HL-60/S4 treated with retinoic acid at 250 ng/mL for 4 days and 3 days (cell line): Measurements from ENCODE around the gene MOV10.

Experiments used
- in situ Hi-C: fragments of 300-500 bp; cut with MboI; formaldehyde crosslinking; loops from 2 replicates; pipeline ENCODE4 v1.7.0; 2022; ENCODE audit warnings: low sequenced_read_pairs

Gene MOV10

GRCh38 chr1:112712191-112712590 is 37.7 kb downstream of the MOV10 start:
- in situ Hi-C loops: loop anchor here (25.0 kb wide), 2 partner anchors 325 kb away; partner anchors contain the start of gene CTTNBP2NL

- in situ Hi-C loops: loop anchor here (25.0 kb wide), 2 partner anchors 325 kb away; partner anchors contain the start of gene CTTNBP2NL
Measured at GRCh38 chr1:112712701-112713128, 38.3 kb downstream of the MOV10 start.

GRCh38 chr1:112713466-112714312 is 39.2 kb downstream of the MOV10 start:
- in situ Hi-C loops: loop anchor here (25.0 kb wide), 2 partner anchors 324 to 326 kb away; partner anchors contain the start of gene CTTNBP2NL

GRCh38 chr1:112714313-112715263 is 40.1 kb downstream of the MOV10 start:
- in situ Hi-C loops: loop anchor here (25.0 kb wide), 2 partner anchors 323 to 327 kb away; partner anchors contain the start of gene CTTNBP2NL

- in situ Hi-C loops: loop anchor here (25.0 kb wide), 2 partner anchors 322 to 328 kb away; partner anchors contain the start of gene CTTNBP2NL
Measured at GRCh38 chr1:112715264-112716053, 41.0 kb downstream of the MOV10 start, which contains the start of gene PPM1J. PPM1J (minus strand) TSS chr1:112715332; CDS start chr1:112715301, 31 bp downstream.

GRCh38 chr1:112716133-112716720 is 41.8 kb downstream of the MOV10 start:
- in situ Hi-C loops: loop anchor here (25.0 kb wide), 2 partner anchors 321 to 329 kb away; partner anchors contain the start of gene CTTNBP2NL

- in situ Hi-C loops: loop anchor here (25.0 kb wide), 2 partner anchors 320 to 330 kb away; partner anchors contain the start of gene CTTNBP2NL
Measured at GRCh38 chr1:112717263-112717873, 42.9 kb downstream of the MOV10 start.

- in situ Hi-C loops: loop anchor here (25.0 kb wide), 2 partner anchors 318 to 332 kb away; partner anchors contain the start of gene CTTNBP2NL
Measured at GRCh38 chr1:112718691-112719418, 44.4 kb downstream of the MOV10 start.

GRCh38 chr1:112719706-112720105 is 45.2 kb downstream of the MOV10 start:
- in situ Hi-C loops: loop anchor here (25.0 kb wide), 2 partner anchors 318 to 332 kb away; partner anchors contain the start of gene CTTNBP2NL

- in situ Hi-C loops: loop anchor here (25.0 kb wide), 2 partner anchors 317 to 333 kb away; partner anchors contain the start of gene CTTNBP2NL
Measured at GRCh38 chr1:112720800-112721199, 46.3 kb downstream of the MOV10 start.

- in situ Hi-C loops: loop anchor here (25.0 kb wide), 2 partner anchors 316 to 334 kb away; partner anchors contain the start of gene CTTNBP2NL
Measured at GRCh38 chr1:112721294-112721693, 46.8 kb downstream of the MOV10 start.

- in situ Hi-C loops: loop anchor here (25.0 kb wide), 2 partner anchors 315 to 335 kb away; partner anchors contain the start of gene CTTNBP2NL
Measured at GRCh38 chr1:112721966-112722524, 47.6 kb downstream of the MOV10 start.

- in situ Hi-C loops: loop anchor here (25.0 kb wide), 2 partner anchors 314 to 336 kb away; partner anchors contain the start of gene CTTNBP2NL
Measured at GRCh38 chr1:112722601-112723510, 48.4 kb downstream of the MOV10 start.

- in situ Hi-C loops: loop anchor here (25.0 kb wide), 2 partner anchors 314 to 336 kb away; partner anchors contain the start of gene CTTNBP2NL
Measured at GRCh38 chr1:112723511-112723839, 49.0 kb downstream of the MOV10 start.

- in situ Hi-C loops: loop anchor here (25.0 kb wide), 2 partner anchors 313 to 337 kb away; partner anchors contain the start of gene CTTNBP2NL
Measured at GRCh38 chr1:112724240-112724639, 49.8 kb downstream of the MOV10 start.

- in situ Hi-C loops: loop anchor here (25.0 kb wide), 1 partner anchor 960 kb away; no protein-coding TSS in a partner anchor
Measured at GRCh38 chr1:112727716-112728115, 53.3 kb downstream of the MOV10 start.
